GDM1 (cell line): ENCODE data around the gene CD300E.
"Not testable (repeated sequence)": the region's sequence is repeated elsewhere in the genome, so short reads cannot be mapped to it uniquely, and the experiment has no call there.

Experiments
- DNase-seq: peaks from one replicate; lab custom pipeline; 2025; lab: John Stamatoyannopoulos, UW

Gene CD300E

GRCh38 chr17:74598346-74599022 lies 25.1 kb downstream of the CD300E start:
- no peak for DNase-seq

DNA sequence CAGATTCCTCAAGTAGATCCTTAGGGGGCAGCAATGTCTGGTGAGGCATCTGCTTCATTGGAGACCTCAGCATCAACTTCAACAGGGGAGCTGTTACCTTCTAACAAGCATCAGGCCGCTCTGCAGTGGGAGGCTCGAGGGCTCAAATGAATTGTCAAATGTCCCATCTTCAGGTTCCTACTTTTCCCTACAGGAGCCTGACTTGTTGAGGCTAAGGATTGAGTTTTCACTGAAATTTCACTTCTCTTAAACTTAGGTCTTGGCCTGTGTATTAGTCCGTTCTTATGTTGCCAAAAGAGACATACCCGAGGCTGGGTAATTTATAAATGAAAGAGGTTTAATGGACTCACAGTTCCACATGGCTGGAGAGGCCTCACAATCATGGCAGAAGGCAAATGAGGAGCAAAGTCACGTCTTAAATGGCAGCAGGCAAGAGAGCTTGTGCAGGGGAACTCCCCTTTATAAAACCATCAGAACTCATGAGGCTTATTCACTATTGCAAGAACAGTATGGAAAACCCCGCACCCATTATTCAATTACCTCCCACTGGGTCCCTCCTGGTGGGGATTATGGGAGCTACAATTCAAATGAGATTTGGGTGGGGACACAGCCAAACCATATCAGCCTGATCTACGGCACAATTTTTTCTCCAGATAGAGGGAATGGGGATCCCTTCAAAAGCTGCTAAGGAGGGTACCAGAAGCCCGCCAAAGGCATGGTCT lies 26.3 kb downstream of the CD300E start:
- DNase-seq, result no peak

- DNase-seq, result no peak
Observed at GRCh38 chr17:74595037-74595750, 28.3 kb downstream of the CD300E start.

DNA sequence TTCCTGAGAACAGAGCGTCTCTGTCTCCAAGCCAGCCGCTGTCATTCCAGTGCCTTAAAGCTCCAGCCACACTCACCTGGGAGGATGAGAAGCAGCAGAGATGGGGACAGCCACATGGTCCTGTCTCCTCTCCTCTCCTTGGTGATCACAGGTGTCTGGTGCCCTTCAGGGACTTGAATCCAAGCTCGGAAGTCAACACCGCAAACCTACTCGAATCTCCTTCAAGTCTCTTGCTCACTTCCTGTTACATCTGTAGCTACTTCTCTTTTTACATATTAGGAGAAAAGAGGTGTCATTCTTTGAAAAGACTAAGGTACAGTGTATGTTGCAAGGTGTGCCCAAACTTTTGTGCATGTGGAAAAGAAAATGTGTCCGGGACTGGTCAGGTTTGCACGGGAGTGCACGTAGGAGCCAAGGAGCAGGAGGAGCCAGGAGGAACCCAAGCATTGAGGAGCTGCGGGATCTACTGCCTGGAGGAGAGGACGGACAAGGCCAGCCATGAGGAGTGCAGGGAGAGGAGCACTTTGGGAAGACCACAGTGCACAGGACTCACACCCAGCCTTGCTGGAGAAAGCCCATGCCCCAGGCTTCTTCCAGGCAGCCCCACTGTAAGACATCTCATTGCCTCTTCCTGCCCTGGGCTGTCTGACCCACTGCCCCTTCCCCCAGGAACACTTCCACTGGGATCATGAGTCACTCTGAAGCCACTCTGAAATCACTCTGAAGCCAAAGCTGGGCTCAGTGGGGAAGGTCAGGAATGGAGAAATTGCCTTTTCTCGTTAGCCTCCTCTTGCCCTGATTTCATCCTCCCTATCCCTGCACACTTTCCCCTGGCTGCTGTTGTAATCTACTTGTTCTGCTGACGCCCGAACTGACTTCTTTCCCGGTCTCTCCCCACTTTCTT lies 31.2 kb downstream of the CD300E start, which contains the start of gene CD300LD:
CD300LD (minus strand) TSS at position 197 of the 904 bp plus-strand sequence; CDS start at position 116, 81 bp downstream.
- no peak for DNase-seq

GRCh38 chr17:74591503-74591902 lies 32.0 kb downstream of the CD300E start:
- no peak for DNase-seq

GRCh38 chr17:74585711-74586110 lies 37.8 kb downstream of the CD300E start:
- DNase-seq, result no peak

GRCh38 chr17:74584292-74585060 lies 39.1 kb downstream of the CD300E start:
- DNase-seq, result no peak

DNA sequence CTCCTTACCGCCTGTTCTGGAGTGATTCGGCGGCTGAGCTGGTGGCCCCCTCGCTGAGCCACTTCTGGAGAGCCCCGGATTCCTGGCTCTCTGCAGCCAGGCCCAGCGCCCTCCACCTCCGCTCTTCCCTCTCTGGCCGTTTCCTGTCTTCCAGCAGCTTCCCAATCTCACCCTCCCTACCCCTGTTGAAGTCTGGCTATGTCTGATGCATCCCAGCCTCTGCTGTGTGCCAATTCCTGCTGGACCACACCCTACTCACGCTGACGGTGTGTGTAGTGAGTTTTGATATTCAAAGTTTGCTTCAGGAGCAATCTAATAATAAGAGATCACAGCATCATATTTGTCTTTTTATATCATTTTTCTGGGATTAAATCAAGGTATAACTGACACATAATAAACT lies 40.9 kb downstream of the CD300E start:
- no peak for DNase-seq

DNA sequence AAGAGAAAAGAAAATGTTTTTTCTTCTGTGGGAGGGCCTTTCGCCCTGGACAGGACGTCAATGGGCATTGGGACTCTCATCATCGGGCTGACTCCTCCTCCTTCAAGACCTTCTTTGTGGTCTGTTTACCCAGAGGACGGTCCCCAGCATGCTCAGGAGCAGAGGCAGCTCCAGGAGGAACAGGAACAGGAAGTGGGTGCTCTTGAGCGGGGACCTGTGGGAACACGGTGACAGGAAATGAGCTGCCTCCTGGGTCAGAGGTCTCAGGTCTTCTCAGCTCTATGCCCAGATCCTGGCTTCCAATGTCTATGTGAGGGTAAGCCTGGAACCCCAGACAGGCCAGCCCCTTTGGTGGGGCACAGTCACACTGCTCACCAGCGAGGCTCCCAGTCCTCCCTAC lies 43.6 kb downstream of the CD300E start:
- peak; percentile 16 for DNase-seq

DNA sequence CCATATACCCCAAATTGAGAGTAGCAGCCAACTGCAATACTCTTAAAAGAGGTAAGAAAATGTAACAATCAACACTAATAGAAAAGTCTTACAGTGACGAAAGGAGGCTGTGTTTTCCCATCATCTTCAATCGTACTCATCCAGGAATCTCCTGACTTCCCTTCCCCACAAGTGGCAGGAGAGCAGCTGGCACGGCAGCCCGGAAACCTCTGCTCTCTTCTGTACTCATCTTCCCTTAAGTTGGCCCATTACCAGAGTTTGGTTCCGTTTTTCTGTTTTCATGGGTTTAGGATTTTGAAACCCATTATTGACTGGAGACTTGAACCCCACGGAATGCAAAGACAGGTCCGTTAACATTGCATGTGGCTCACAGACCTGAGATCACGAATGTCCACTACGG lies 44.6 kb downstream of the CD300E start:
- DNase-seq, result no peak

DNA sequence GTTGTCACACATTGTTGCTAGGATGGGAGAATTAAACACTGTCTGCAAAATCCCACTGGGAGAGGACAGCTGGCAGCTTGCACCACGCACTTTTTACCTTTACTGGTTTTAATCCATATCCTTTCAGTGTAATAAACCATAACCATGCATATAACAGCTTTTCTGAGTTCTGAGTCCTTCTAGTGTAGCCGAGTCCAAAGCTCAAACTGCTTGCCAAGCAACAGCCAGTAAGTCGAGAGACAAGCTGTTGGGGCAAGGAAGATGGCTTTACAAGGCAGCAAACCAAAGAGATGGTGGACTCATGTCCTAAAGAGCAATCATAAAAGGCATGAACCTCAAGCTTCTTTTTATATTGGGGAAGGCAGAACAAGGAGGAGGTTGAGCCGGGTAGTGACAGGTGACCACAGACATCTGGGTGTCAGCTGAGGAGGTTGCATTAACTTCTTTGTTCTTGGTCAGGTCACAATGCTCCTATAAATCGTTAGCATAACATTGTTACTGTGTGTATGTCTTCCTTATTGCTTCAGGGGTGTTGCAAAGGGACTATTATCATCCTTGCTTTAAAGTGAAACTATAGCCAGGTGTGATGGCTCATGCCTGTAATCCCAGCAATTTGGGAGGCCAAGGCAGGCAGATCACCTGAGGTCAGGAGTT lies 48.9 kb downstream of the CD300E start:
- no peak for DNase-seq

GRCh38 chr17:74573635-74574034 lies 49.9 kb downstream of the CD300E start:
- not testable (repeated sequence) for DNase-seq

- no peak for DNase-seq
Observed at GRCh38 chr17:74573169-74573568, 50.4 kb downstream of the CD300E start.

DNA sequence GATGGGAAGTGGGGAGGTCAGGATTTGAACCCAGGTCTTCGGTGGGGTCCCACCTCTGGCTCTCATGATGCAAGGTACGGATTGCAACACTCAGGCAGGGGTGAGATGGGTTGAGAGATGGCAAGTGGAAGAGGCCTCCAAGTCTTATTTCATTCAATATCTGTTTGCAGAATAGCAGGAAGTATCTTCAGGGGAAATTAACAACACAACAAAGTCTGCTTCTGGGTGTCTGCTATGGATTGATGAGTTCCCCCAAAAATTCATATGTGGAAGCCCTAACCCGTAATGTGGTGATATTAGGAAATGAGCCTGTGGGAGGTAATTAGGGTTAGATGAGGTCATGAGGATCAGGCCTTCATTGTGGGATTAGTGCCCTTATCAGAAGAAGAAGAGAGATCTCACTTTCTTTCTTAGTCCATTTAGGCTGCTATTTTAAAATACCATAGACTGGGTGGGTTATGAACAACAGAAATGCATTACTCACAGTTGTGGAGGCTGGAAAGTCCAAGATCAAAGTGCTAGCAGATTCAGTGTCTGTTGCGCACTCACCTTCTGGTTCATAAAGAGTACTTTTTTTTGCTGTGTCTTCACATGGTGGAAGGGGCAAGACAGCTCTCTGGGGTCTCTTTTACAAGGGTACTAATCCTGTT lies 51.8 kb downstream of the CD300E start:
- DNase-seq, result no peak

DNA sequence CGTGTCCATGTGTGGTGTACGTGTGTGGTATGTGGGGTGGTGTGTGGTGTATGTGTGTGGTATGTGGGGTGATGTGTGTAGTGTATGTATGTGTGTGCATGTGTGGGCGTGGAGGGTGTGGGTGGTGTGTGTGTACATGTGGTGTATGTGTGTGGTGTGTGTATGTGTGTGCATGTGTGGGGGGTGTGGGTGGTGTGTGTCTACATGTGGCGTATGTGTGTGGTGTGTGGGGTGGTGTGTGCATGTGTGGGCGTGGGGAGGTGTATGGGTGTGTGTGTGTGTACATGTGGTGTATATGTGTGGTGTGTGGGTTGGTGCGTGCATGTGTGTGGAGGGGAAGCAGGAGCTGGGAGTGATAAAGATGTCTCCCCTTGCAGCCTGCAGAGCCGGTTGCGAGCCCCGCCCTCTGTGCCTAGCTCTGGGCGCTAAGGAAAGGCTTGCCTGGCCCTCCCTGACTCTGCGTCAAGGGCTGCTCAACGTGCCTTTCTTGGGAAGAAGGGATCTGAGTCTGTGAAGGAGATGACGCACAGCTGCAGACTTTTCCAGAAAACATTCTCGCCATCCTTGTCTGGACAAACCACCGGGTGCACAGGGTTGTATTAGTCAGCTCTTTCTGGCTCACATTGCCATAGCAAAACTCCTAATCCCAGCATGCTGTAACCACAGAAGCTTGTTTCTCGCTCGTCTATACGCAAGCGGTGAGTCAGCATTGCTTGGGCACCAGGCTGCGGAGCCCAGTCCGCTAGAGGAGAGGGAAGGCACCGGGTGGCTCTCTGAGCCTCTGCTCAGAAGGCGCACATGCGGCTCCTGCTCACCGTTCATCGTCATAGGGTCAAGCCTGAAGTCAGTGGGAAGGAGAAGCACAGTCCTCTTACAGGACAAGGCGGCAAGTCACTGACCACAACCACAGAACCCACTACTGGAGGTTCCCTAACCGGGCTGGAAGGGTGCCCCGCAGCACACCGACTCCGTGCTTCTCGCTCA lies 54.2 kb downstream of the CD300E start:
- DNase-seq, result peak; percentile 81

DNA sequence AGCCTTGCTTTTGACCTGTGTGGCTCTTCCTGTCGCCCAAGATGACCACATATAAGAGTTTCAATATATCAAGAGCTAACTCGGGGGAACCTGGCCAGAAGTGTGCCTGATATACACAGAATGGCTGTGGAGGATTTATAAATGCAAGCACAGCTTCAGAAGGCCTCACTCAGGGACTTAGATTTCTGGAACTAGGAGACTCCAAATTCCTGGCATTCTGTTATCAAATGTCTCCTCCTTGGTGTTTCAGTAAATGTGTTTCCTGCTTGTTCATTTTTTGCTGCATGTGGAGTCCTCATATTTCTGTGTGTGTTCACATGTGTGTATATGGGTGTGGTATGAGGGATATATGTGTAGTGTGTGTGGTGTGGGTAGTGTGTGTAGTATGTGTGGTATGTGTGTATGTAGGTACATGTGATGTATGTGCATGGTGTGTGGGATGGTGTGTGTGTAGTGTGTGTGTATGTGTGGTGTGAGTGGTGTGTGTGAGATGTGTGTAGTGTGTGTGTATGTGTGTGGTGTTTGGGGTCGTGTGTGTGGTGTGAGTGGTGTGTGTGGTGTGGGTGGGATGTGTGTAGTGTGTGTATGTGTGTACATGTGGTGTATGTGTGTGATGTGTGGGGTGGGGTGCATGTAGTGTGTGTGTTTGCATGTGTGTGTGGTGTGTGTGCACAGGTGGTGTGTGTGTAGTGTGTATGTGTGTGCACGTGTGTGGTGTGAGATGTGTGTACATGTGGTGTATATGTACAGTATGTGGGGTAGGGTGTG lies 55.2 kb downstream of the CD300E start:
- DNase-seq, result no peak

DNA sequence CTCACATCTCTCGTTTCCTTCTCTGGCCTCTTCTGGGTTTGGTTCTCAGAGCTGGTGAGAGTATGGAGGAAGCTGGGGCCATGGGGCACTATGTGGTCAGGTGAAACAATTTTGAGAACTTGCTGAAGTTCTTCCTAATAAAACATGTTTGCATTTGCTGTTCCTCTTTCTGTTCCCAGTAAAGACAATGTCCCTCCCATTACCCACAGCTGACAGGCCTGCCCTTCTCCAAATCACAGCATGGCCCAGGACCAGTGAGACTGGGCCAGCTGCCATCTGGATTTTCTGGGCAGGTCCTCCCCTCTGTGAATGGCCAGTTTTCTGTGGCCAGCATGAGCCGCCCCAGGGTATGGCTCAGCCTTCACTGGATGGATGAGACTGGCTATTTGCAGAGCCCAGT lies 56.1 kb downstream of the CD300E start, which contains the start of gene CD300H:
CD300H (minus strand) TSS at position 113 of the 400 bp plus-strand sequence.
- no peak for DNase-seq
